HG03442 (cell line): ENCODE data around the gene BHLHE41.
A peak's percentile ranks its signal among the peaks of the same experiment; 100 is the strongest.

Experiments used
- ATAC-seq: cut with Tn5 transposase; IDR thresholded peaks from one replicate; pipeline ENCODE4 v1.9.1; 2021; ENCODE audit warnings: mild to moderate bottlenecking, moderate library complexity; ENCODE audit not compliant: unreplicated experiment

The BHLHE41 gene

GRCh38 chr12:26116829-26117715, 7.8 kb downstream of the BHLHE41 start:
- ATAC-seq, result no peak

- ATAC-seq, result no peak
Observed at GRCh38 chr12:26114720-26115401, 10.0 kb downstream of the BHLHE41 start.

GRCh38 chr12:26113853-26114719, 10.8 kb downstream of the BHLHE41 start:
- peak; percentile 68 for ATAC-seq

GRCh38 chr12:26113181-26113654, 11.6 kb downstream of the BHLHE41 start:
- ATAC-seq, result no peak

GRCh38 chr12:26112703-26113147, 12.1 kb downstream of the BHLHE41 start:
- no peak for ATAC-seq

GRCh38 chr12:26112232-26112631, 12.6 kb downstream of the BHLHE41 start:
- ATAC-seq, result no peak

- no peak for ATAC-seq
Observed at GRCh38 chr12:26109343-26109881, 15.4 kb downstream of the BHLHE41 start.

GRCh38 chr12:26108915-26109314, 15.9 kb downstream of the BHLHE41 start:
- no peak for ATAC-seq

- no peak for ATAC-seq
Observed at GRCh38 chr12:26106347-26106746, 18.5 kb downstream of the BHLHE41 start.

GRCh38 chr12:26102953-26103352, 21.9 kb downstream of the BHLHE41 start:
- no peak for ATAC-seq

- ATAC-seq, result no peak
Observed at GRCh38 chr12:26101763-26102162, 23.1 kb downstream of the BHLHE41 start.

- no peak for ATAC-seq
Observed at GRCh38 chr12:26101350-26101734, 23.5 kb downstream of the BHLHE41 start.

- ATAC-seq, result no peak
Observed at GRCh38 chr12:26100666-26101349, 24.0 kb downstream of the BHLHE41 start.

- ATAC-seq, result peak; percentile 79
Observed at GRCh38 chr12:26097046-26097878, 27.6 kb downstream of the BHLHE41 start.

- ATAC-seq, result no peak
Observed at GRCh38 chr12:26096036-26096435, 28.8 kb downstream of the BHLHE41 start.

GRCh38 chr12:26095186-26095585, 29.7 kb downstream of the BHLHE41 start:
- no peak for ATAC-seq

- no peak for ATAC-seq
Observed at GRCh38 chr12:26092346-26093105, 32.3 kb downstream of the BHLHE41 start.

- ATAC-seq, result no peak
Observed at GRCh38 chr12:26091822-26092221, 33.0 kb downstream of the BHLHE41 start.
